ENCODE measurements around the gene SLC39A11. TPM values are rescaled to one million over a fixed set of nuclear protein-coding genes. Genes with fewer than 3 reads are reported as not detected.

SLC39A11 gene
- total and polyA plus RNA-seq, 2 of the 13 experiments (the other 11 are each of a cell fraction or from before 2014, with no cell fraction given), result 17.2 to 31.5 TPM

DNA sequence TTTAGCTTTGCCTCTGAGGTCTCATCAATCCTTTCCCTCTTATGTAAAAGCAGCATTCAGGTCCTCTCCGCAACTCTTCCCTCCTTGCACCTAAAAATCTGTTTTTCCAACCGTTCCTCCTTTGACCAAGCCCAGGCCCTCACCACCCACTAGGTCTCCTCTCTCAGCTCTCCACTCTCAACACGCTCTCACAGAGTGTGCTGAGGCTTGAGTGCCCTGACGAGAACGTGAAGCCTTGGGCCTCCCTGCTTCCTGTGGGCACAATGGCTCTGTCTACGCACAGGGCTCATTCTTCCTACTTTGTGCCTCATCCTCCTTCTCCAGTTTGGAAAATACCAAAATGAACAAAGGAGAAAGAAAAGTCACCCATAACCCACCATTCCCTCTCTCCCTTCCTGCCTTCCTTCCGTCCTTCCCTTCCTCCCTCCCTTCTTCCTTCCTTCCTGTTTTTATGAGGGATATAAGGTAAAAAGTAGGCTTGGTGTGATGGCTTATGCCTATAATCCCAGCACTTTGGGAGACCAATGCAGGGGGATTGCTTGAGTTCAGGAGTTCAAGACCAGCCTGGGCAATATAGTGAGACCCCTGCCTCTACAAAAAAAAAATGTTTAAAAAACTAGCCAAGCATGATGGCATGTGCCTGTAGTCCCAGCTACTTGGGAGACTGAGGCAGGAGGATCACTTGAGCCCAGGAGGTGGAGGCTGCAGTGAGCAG is 31.3 kb upstream of the SLC39A11 start (continued):
- TF ChIP-seq NFATC3 (CRISPR knock-in tag; IDR thresholded peaks at IDR 0.05) (no peak), SOX6 (IDR thresholded peaks at IDR 0.05) (no peak), SOX6 (CRISPR knock-in tag; IDR thresholded peaks at IDR 0.05) (0 out of 2 replicates have a peak, but pooled peaks have one; percentile 21), ZNF350 (CRISPR knock-in tag; IDR thresholded peaks at IDR 0.05; ENCODE audit: borderline replicate concordance, low read depth) (peak; percentile 43; the same call in 1 of the 2 replicates), ZNF782 (CRISPR knock-in tag; IDR thresholded peaks at IDR 0.05; ENCODE audit: borderline replicate concordance) (no peak), GABPA (IDR thresholded peaks at IDR 0.05; ENCODE audit: low read depth, low read length) (no peak), GABPA (CRISPR knock-in tag; IDR thresholded peaks at IDR 0.05; ENCODE audit: low read depth) (0 out of 2 replicates have a peak, but pooled peaks have one; percentile 25), EED (CRISPR knock-in tag; IDR thresholded peaks at IDR 0.05) (no peak), FOXJ3 (CRISPR knock-in tag; IDR thresholded peaks at IDR 0.05; ENCODE audit: borderline replicate concordance) (no peak), TARDBP (CRISPR knock-in tag; IDR thresholded peaks at IDR 0.05) (no peak), ZNF720 (CRISPR knock-in tag; IDR thresholded peaks at IDR 0.05) (no peak), RBFOX2 (IDR thresholded peaks at IDR 0.05; ENCODE audit: low read depth, low read length) (no peak), SPEN (CRISPR knock-in tag; IDR thresholded peaks at IDR 0.05; ENCODE audit: low read depth) (0 out of 2 replicates have a peak, but pooled peaks have one; percentile 6), ZNF121 (CRISPR knock-in tag; IDR thresholded peaks at IDR 0.05) (peak; percentile 78), NRL (CRISPR knock-in tag; IDR thresholded peaks at IDR 0.05; ENCODE audit: borderline replicate concordance) (no peak), TOPORS (CRISPR knock-in tag; IDR thresholded peaks at IDR 0.05) (0 out of 2 replicates have a peak, but pooled peaks have one; percentile 40)
- TF ChIP-seq, protein P1, sequence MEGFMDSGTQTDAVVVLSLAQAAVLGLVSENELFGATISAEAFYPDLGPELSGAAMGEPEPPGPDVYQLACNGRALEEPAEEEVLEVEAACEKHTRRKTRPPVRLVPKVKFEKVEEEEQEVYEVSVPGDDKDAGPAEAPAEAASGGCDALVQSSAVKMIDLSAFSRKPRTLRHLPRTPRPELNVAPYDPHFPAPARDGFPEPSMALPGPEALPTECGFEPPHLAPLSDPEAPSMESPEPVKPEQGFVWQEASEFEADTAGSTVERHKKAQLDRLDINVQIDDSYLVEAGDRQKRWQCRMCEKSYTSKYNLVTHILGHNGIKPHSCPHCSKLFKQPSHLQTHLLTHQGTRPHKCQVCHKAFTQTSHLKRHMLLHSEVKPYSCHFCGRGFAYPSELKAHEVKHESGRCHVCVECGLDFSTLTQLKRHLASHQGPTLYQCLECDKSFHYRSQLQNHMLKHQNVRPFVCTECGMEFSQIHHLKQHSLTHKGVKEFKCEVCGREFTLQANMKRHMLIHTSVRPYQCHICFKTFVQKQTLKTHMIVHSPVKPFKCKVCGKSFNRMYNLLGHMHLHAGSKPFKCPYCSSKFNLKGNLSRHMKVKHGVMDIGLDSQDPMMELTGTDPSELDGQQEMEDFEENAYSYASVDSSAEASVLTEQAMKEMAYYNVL (CRISPR knock-in tag; IDR thresholded peaks at IDR 0.05; ENCODE audit: borderline replicate concordance), result 0 out of 2 replicates have a peak, but pooled peaks have one; percentile 48
- TF ChIP-seq, protein P2, sequence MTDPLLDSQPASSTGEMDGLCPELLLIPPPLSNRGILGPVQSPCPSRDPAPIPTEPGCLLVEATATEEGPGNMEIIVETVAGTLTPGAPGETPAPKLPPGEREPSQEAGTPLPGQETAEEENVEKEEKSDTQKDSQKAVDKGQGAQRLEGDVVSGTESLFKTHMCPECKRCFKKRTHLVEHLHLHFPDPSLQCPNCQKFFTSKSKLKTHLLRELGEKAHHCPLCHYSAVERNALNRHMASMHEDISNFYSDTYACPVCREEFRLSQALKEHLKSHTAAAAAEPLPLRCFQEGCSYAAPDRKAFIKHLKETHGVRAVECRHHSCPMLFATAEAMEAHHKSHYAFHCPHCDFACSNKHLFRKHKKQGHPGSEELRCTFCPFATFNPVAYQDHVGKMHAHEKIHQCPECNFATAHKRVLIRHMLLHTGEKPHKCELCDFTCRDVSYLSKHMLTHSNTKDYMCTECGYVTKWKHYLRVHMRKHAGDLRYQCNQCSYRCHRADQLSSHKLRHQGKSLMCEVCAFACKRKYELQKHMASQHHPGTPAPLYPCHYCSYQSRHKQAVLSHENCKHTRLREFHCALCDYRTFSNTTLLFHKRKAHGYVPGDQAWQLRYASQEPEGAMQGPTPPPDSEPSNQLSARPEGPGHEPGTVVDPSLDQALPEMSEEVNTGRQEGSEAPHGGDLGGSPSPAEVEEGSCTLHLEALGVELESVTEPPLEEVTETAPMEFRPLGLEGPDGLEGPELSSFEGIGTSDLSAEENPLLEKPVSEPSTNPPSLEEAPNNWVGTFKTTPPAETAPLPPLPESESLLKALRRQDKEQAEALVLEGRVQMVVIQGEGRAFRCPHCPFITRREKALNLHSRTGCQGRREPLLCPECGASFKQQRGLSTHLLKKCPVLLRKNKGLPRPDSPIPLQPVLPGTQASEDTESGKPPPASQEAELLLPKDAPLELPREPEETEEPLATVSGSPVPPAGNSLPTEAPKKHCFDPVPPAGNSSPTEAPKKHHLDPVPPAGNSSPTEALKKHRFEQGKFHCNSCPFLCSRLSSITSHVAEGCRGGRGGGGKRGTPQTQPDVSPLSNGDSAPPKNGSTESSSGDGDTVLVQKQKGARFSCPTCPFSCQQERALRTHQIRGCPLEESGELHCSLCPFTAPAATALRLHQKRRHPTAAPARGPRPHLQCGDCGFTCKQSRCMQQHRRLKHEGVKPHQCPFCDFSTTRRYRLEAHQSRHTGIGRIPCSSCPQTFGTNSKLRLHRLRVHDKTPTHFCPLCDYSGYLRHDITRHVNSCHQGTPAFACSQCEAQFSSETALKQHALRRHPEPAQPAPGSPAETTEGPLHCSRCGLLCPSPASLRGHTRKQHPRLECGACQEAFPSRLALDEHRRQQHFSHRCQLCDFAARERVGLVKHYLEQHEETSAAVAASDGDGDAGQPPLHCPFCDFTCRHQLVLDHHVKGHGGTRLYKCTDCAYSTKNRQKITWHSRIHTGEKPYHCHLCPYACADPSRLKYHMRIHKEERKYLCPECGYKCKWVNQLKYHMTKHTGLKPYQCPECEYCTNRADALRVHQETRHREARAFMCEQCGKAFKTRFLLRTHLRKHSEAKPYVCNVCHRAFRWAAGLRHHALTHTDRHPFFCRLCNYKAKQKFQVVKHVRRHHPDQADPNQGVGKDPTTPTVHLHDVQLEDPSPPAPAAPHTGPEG (CRISPR knock-in tag; IDR thresholded peaks at IDR 0.05), result 0 out of 2 replicates have a peak, but pooled peaks have one; percentile 3
- TF ChIP-seq, protein P3, sequence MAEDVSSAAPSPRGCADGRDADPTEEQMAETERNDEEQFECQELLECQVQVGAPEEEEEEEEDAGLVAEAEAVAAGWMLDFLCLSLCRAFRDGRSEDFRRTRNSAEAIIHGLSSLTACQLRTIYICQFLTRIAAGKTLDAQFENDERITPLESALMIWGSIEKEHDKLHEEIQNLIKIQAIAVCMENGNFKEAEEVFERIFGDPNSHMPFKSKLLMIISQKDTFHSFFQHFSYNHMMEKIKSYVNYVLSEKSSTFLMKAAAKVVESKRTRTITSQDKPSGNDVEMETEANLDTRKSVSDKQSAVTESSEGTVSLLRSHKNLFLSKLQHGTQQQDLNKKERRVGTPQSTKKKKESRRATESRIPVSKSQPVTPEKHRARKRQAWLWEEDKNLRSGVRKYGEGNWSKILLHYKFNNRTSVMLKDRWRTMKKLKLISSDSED (CRISPR knock-in tag; IDR thresholded peaks at IDR 0.05), result no peak

Measured in HepG2 (cell line).